Hindlimb muscle (tissue), 1 donor: Measurements from ENCODE around the gene SMIM44. TPM values are rescaled to one million over a fixed set of nuclear protein-coding genes. Genes with fewer than 3 reads are reported as not detected.
"Not testable (repeated sequence)": the region's sequence is repeated elsewhere in the genome, so short reads cannot be mapped to it uniquely, and the experiment has no call there.

Source experiments
- DNase-seq: peaks from one replicate; pipeline ENCODE4 v3.0.0-alpha.2; 2013
- polyA plus RNA-seq: library from polyadenylated mRNA; unstranded; fragments of 120-200 nt; gene quantifications from one replicate; pipeline ENCODE4 v1.2.1, GENCODE V29; 2013; ENCODE audit not compliant: insufficient read length

SMIM44 gene
- not detected for polyA plus RNA-seq

DNA sequence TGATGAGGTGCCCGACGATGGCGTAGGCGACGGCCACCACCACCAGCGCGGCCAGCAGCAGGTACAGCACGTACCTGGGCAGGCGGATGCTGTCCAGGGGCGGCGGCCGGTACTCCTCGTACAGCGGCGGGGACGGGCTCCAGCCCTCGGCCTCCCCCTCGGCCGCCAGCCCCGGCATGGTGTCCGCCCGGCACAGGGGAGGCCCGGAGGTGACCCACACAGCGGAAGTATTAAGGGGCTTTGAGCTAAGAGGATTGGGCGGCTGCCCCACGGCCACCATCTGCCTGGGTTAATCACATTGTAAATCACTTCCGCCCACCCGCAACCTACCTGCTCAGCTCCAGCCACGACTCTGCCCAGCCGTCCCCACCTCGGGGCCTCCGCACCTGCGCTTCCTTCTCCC, at the start of gene SMIM44:
TSS of gene SMIM44 (minus strand) at position 216 of the 403 bp plus-strand sequence. CDS start at position 178, 38 bp downstream.
- no peak for DNase-seq

DNA sequence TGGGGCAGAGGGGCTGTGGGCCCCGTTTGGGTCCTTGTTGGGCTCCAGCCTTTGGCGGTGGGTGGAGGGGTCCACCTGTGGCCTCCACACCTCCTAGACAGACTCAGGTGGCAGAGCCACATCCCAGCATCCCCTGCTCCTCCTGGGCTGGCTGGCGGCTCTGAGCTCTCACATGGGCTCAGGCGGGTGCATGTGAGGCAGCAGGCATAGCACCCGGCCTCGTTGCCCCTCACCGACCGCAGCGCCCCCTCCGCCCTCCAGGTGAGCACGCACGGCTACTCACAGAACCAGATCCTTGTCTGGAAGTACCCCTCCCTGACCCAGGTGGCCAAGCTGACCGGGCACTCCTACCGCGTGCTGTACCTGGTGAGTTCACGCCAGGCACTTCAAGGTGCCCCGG, 49.8 kb upstream of the SMIM44 start:
- DNase-seq = no peak

DNA sequence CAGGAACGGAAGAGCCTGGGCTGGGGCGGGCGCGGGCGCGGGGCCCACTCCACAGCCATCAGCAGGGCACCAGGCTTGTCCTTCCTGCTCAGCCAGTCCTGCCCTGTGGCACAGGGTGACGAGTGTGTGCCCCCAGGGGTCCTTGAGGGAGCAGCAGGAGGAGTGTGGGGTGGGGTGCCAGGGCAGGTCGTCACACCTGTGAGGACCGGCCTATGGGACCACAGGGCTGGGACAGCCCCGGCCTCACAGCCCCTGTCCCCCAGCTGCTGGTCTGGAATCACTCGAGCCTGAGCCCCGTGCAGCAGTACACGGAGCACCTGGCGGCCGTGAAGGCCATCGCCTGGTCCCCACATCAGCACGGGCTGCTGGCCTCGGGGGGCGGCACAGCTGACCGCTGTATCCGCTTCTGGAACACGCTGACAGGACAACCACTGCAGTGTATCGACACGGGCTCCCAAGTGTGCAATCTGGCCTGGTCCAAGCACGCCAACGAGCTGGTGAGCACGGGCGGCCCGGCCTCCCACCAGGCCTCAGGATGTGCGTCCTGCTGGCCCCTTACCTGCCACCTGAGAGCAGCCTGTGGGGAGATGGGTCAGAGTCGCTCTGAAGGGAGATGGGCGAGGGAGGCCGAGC, 49.0 kb upstream of the SMIM44 start:
- DNase-seq = no peak

DNA sequence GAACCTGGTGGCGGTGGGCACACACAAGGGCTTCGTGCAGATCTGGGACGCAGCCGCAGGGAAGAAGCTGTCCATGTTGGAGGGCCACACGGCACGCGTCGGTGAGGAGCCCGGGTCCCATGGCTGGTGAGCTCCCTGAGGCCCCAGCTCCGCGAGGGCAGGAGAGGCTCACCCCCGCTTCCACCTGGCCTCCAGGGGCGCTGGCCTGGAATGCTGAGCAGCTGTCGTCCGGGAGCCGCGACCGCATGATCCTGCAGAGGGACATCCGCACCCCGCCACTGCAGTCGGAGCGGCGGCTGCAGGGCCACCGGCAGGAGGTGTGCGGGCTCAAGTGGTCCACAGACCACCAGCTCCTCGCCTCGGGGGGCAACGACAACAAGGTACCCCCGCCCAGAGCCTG, 48.5 kb upstream of the SMIM44 start:
- no peak for DNase-seq

DNA sequence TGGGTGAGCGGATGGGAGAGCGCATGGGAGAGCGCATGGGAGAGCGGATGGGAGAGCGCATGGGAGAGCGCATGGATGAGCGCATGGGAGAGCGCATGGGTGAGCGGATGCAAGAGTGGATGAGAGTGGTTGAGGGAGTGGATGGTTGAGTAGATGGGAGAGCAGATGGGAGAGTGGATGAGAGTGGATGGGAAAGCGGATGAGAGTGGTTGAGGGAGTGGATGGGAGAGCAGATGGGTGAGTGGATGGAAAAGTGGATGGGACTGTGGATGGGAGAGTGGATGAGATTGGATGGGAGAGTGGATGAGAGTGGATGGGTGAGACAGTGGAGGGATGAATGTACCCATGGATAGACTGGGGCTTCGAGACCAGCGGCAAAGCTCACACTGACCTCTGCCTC, 47.1 kb upstream of the SMIM44 start:
- no peak for DNase-seq

DNA sequence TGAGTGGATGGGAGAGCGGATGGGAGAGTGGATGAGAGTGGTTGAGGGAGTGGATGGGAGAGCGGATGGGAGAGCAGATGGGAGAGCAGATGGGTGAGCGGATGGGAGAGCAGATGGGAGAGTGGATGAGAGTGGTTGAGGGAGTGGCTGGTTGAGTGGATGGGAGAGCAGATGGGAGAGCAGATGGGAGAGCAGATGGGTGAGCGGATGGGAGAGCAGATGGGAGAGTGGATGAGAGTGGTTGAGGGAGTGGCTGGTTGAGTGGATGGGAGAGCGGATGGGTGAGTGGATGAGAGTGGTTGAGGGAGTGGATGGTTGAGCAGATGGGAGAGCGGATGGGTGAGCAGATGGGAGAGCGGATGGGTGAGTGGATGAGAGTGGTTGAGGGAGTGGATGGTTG, 46.1 kb upstream of the SMIM44 start:
- DNase-seq = not testable (repeated sequence)

DNA sequence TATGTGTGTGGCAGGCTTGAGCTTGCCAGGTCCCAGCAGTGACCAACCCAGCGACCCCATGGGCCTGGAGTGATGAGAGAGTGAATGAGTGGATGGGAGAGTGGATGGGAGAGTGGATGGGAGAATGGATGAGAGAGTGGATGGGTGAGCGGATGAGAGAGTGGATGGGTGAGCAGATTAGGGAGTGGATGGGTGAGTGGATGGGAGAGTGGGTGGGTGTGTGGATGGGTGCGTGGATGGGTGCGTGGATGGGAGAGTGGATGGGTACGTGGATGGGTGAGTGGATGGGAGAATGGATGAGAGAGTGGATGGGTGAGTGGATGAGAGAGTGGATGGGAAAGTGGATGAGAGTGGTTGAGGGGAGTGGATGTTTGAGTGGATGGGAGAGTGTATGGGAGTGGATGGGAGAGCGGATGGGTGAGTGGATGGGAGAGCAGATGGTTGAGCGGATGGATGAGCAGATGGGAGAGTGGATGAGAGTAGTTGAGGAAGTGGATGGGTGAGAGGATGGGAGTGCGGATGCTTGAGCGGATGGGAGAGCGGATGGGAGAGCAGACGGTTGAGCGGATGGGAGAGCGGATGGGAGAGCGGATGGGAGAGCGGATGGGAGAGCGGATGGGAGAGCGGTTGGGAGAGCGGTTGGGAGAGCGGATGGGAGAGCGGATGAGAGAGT, 45.4 kb upstream of the SMIM44 start:
- no peak for DNase-seq

GRCh38 chr19:3528080-3528479, 44.8 kb upstream of the SMIM44 start:
- no peak for DNase-seq

- no peak for DNase-seq
These were observed 44.1 kb upstream of the SMIM44 start for GRCh38 chr19:3527238-3527910.

DNA sequence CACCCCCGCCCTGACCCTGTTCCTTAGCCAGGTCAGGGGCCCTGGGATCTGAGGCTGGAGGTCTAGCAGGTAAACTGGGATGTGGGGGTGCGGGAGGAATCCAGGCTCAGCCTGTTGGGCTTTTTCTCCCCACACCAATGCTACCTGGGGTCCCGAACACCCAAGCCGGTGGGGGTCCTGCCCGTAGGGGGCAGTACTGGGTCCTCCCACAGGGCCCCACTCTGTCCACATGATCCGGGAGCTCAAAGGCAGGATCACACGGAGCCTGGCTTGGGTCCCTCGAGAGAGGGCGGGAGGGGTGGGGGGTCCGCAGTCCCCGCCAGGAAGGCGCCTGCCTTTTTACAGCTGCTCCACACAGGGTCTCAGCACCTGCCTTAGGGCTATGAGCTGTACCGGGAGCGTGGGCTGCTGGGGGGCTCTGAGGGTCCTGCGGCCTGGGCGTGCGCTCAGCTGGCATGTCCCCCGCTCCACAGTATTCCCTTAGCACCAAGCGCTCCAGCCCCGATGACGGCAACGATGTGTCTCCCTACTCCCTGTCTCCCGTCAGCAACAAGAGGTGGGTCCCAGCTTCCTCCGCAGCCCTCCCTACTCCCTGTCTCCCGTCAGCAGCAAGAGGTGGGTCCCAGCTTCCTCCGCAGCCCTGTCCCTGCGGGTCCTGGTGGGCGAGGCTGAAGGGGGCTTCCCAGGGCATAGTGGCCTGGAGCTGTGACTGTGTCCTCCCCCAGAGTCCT, 43.4 kb upstream of the SMIM44 start:
- no peak for DNase-seq

DNA sequence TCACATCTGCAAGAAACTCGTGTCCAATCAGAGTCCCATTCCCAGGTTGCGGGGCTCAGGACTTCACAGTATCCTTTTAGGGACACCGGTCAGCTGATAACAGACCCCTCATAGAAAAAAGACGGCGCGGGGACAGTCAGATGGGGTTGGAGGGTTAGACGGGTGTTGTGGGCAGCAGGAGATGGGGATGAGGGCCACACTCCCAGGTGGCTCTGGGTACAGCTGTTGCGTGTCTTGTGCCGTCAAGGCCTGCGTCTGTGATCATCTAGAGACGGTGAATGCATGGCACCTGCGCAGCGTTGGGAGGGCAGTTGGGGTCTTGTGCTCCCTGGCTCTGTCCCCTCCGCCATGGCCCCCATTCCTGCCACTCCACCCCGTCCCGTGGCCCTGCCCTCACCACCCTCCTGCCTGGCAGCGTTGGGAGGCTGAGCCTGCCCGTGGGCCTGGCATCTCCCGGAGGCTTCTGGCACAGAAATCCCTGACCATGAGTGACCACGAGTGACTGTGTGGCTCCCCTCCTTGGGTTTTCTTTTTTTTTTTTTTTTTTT, 41.7 kb upstream of the SMIM44 start:
- no peak for DNase-seq

- DNase-seq = no peak
These were observed 41.0 kb upstream of the SMIM44 start for GRCh38 chr19:3524078-3524842.

- DNase-seq = no peak
These were observed 40.3 kb upstream of the SMIM44 start for GRCh38 chr19:3523361-3524077.

GRCh38 chr19:3522421-3523360, 39.5 kb upstream of the SMIM44 start:
- no peak for DNase-seq

- no peak for DNase-seq
These were observed 37.8 kb upstream of the SMIM44 start for GRCh38 chr19:3521104-3521445.

GRCh38 chr19:3520166-3521103, 37.2 kb upstream of the SMIM44 start:
- no peak for DNase-seq

DNA sequence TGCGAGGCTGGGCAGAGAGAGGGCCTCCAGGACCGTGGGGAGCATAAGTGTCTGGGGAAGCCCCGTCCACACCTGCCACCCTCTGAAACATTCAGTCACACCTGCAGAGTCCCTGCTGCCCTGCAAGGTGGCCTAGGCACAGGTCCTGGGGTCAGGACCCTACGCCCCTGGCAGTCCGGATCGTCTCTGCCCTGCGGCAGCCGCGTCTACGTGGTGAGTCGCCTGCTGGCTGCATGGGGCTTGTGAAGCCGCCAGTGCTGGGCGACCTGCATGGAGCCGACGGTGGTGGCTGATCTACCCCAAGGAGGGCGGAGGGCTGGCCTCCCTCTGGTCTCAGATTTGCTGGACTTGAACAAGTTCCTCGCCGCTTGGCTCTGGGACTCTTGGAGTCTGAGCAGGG, 35.9 kb upstream of the SMIM44 start:
- no peak for DNase-seq

DNA sequence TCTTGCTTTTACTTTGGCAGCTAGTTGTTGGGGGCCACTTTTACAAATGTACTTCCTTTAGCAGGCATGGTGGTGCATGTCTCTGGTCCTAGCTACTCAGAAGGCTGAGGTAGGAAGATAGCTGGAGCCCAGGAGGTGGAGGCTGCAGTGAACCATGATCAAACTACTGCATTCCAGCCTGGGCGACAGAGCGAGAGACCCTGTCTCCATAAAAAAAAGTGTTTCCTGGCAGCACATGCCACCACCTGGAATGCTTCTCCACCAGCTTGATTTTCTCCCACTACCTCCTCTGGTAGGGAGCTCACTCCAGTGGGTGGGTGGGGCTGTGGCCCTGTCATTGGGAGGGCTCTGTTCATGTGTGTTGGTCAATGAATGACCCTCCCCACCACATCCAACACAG, 35.4 kb upstream of the SMIM44 start:
- DNase-seq = no peak

- no peak for DNase-seq
These were observed 35.0 kb upstream of the SMIM44 start for GRCh38 chr19:3518255-3518654.
